Measurements from ENCODE around the gene GOLGA6D. TPM values are rescaled to one million over a fixed set of nuclear protein-coding genes. Genes with fewer than 3 reads are reported as not detected.
"Not testable (repeated sequence)": the region's sequence is repeated elsewhere in the genome, so short reads cannot be mapped to it uniquely, and the experiment has no call there.

Gene GOLGA6D
- total and polyA plus RNA-seq, 7 donors: 0.01 to 0.10 TPM; not detected in 5

DNA sequence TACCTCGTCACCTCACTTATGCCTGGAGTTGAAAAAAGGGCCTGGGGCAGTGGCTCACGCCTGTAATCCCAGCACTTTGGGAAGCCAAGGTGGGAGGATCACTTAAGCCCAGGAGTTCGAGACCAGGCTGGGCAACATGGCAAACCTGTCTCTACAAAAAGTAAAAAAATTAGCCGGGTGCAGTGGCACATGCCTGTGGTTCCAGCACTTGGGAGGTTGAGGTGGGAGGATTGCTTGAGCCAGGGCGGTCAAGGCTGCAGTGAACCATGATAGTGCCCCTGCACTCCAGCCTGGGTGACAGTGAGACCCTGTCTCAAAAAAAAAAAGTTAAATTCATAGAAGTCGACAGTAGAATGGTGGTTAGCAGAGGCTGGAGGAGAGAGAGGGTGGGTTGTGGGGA is 59.6 kb downstream of the GOLGA6D start:
- no peaks in the 10 kb centered on the region for H3K27me3 ChIP-seq (ENCODE audit: insufficient read depth in 3 of 3, low read length in 2 of 3)
- peaks cover 0 to 31% of the 10 kb centered on the region in 2 donors for H3K36me3 ChIP-seq (ENCODE audit: insufficient read depth in 1 of 2, low read depth in 1 of 2)
- intact Hi-C loops (cut with DNase I): no loop called here
- no peak for DNase-seq
- WGBS, 3 donors: 85 to 87% (median 86%) methylated on average over 6 of the region's 6 CpGs
- H3K9me3 ChIP-seq: no peaks in the 10 kb centered on the region
- no peak overlapping the region for H3K27ac ChIP-seq
- no peak for ATAC-seq
- no peak overlapping the region for H3K4me3 ChIP-seq
- TF ChIP-seq, protein P1, sequence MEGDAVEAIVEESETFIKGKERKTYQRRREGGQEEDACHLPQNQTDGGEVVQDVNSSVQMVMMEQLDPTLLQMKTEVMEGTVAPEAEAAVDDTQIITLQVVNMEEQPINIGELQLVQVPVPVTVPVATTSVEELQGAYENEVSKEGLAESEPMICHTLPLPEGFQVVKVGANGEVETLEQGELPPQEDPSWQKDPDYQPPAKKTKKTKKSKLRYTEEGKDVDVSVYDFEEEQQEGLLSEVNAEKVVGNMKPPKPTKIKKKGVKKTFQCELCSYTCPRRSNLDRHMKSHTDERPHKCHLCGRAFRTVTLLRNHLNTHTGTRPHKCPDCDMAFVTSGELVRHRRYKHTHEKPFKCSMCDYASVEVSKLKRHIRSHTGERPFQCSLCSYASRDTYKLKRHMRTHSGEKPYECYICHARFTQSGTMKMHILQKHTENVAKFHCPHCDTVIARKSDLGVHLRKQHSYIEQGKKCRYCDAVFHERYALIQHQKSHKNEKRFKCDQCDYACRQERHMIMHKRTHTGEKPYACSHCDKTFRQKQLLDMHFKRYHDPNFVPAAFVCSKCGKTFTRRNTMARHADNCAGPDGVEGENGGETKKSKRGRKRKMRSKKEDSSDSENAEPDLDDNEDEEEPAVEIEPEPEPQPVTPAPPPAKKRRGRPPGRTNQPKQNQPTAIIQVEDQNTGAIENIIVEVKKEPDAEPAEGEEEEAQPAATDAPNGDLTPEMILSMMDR (IDR thresholded peaks at IDR 0.05): no peak
- H3K4me1 ChIP-seq: no peaks in the 10 kb centered on the region

- H3K27ac ChIP-seq; H3K4me1 ChIP-seq; ATAC-seq; H3K9me3 ChIP-seq; H3K27me3 ChIP-seq (ENCODE audit: insufficient read depth in 3 of 3, low read length in 2 of 3); H3K4me3 ChIP-seq; intact Hi-C loops (cut with DNase I): not testable (repeated sequence)
- DNase-seq: peak in 1 of 2 donors; percentile 32
- H3K36me3 ChIP-seq (ENCODE audit: insufficient read depth in 1 of 2, low read depth in 1 of 2): peaks cover 0 to 25% of the 10 kb centered on the region in 2 donors
- 54 to 61% (median 55%) methylated on average over 8 of the region's 8 CpGs for WGBS, 3 donors
Measured at GRCh38 chr15:75343953-75344352, 61.3 kb downstream of the GOLGA6D start.

Other genes with a start within 250 kb of the GOLGA6D start
- gene C15orf39, start 81.0 kb upstream of the GOLGA6D start, total RNA-seq: 1 to 10 TPM; 4.0 to 4.6 (median 4.2) TPM
- 1 to 10 TPM; 2.5 to 3.4 (median 2.6) TPM for gene C15orf39, start 81.0 kb upstream of the GOLGA6D start, polyA plus RNA-seq
- not detected for gene GOLGA6C, start 24.5 kb upstream of the GOLGA6D start, total RNA-seq
- under 1 TPM in 1 of 3 donors, not detected in 2; 0.05 TPM for gene GOLGA6C, start 24.5 kb upstream of the GOLGA6D start, polyA plus RNA-seq
- gene COMMD4, start 53.2 kb downstream of the GOLGA6D start, total RNA-seq: 10 to 100 TPM; 20.1 to 30.4 (median 22.7) TPM
- gene COMMD4, start 53.2 kb downstream of the GOLGA6D start, polyA plus RNA-seq: 10 to 100 TPM; 22.7 to 30.6 (median 26.0) TPM
- 10 to 100 TPM in 1 of 4 donors, 1 to 10 TPM in 3; 3.4 to 11.3 (median 6.6) TPM for gene NEIL1, start 64.2 kb downstream of the GOLGA6D start, total RNA-seq
- gene NEIL1, start 64.2 kb downstream of the GOLGA6D start, polyA plus RNA-seq: 1 to 10 TPM; 3.2 to 7.4 (median 4.2) TPM
- 100 to 1,000 TPM in 2 of 4 donors, 10 to 100 TPM in 2; 86.5 to 124 (median 106) TPM for gene MAN2C1, start 85.8 kb downstream of the GOLGA6D start, total RNA-seq
- gene MAN2C1, start 85.8 kb downstream of the GOLGA6D start, polyA plus RNA-seq: 10 to 100 TPM; 54.0 to 70.7 (median 63.8) TPM
- 10 to 100 TPM; 21.7 to 35.5 (median 29.9) TPM for gene SIN3A, start 168.9 kb downstream of the GOLGA6D start, total RNA-seq
- 1 to 10 TPM; 7.2 to 8.9 (median 8.8) TPM for gene SIN3A, start 168.9 kb downstream of the GOLGA6D start, polyA plus RNA-seq

All from psoas muscle (tissue), 8 donors.